ENCODE measurements around the gene RPS21. TPM values are rescaled to one million over a fixed set of nuclear protein-coding genes. Genes with fewer than 3 reads are reported as not detected.

The RPS21 gene
- total RNA-seq, 1 donor from 2014 or later = 830 TPM

DNA sequence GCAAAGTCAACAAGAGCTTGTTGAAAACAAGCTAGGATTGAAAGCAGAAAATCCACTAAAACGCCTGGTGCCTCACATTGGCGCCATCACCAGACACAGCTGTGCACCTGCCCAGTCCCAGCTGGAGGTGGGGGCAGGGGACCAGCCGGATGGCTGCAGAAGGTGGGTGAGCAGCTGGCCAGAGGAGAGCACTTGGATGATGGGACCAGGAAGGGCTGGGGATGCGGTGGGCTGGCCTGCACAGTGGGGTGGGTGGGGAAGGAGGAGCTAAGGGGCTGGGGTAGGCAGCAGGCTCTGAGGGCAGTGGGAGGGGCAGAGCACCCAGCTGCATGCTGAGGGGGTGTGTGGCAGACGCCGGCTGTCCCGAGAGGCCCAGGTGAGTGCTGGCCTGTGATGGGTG, 13.1 kb downstream of the RPS21 start:
- Mint-ChIP-seq H3K4me1 (ENCODE audit: low read depth) (no peaks in the 10 kb centered on the region), H3K27ac (ENCODE audit: unreplicated experiment) (no peak overlapping the region), H3K4me3 (ENCODE audit: unreplicated experiment) (no peak overlapping the region), H3K36me3 (ENCODE audit: low read depth) (no peaks in the 10 kb centered on the region), H3K27me3 (ENCODE audit: low read depth) (no peaks in the 10 kb centered on the region), H3K9me3 (ENCODE audit: low read depth) (no peaks in the 10 kb centered on the region)
- DNase-seq (ENCODE audit: low spot score) = no peak
- TF ChIP-seq, protein P1, sequence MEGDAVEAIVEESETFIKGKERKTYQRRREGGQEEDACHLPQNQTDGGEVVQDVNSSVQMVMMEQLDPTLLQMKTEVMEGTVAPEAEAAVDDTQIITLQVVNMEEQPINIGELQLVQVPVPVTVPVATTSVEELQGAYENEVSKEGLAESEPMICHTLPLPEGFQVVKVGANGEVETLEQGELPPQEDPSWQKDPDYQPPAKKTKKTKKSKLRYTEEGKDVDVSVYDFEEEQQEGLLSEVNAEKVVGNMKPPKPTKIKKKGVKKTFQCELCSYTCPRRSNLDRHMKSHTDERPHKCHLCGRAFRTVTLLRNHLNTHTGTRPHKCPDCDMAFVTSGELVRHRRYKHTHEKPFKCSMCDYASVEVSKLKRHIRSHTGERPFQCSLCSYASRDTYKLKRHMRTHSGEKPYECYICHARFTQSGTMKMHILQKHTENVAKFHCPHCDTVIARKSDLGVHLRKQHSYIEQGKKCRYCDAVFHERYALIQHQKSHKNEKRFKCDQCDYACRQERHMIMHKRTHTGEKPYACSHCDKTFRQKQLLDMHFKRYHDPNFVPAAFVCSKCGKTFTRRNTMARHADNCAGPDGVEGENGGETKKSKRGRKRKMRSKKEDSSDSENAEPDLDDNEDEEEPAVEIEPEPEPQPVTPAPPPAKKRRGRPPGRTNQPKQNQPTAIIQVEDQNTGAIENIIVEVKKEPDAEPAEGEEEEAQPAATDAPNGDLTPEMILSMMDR (IDR thresholded peaks at IDR 0.05) = no peak

GRCh38 chr20:62400541-62400940, 13.6 kb downstream of the RPS21 start:
- Mint-ChIP-seq H3K27ac (ENCODE audit: unreplicated experiment) (no peak overlapping the region), H3K9me3 (ENCODE audit: low read depth) (no peaks in the 10 kb centered on the region), H3K27me3 (ENCODE audit: low read depth) (no peaks in the 10 kb centered on the region), H3K4me3 (ENCODE audit: unreplicated experiment) (no peak overlapping the region), H3K4me1 (ENCODE audit: low read depth) (peaks cover 4% of the 10 kb centered on the region), H3K36me3 (ENCODE audit: low read depth) (no peaks in the 10 kb centered on the region)
- DNase-seq (ENCODE audit: low spot score) = no peak
- TF ChIP-seq, protein P1 (IDR thresholded peaks at IDR 0.05) = no peak

DNA sequence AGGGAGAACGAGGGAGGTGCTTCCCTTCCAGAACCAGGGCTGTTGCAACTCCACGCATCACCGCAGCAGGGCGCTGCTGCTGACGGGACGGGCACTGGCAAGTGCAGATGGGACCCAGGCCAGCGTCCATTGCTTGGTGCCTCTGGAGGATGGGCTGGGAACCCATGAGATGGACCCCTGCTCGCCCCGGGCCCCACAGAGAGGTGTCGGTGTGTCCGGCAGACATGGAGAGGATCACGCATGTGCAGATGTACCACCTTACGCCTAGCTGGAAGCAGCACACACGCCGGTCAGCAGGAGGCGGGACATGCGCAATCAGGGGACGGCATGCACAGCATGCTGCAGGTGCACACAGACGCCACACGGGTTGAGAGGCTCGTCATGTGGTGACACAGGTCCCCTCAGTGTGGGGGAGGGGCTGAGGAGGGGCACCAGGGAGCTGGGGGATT, 14.5 kb downstream of the RPS21 start:
- no peak overlapping the region for H3K4me3 Mint-ChIP-seq (ENCODE audit: unreplicated experiment)
- TF ChIP-seq, protein P1 (IDR thresholded peaks at IDR 0.05) = peak; percentile 33
- no peaks in the 10 kb centered on the region for H3K27me3 Mint-ChIP-seq (ENCODE audit: low read depth)
- H3K9me3 Mint-ChIP-seq (ENCODE audit: low read depth) = no peaks in the 10 kb centered on the region
- H3K4me1 Mint-ChIP-seq (ENCODE audit: low read depth) = peaks cover 11% of the 10 kb centered on the region
- no peaks in the 10 kb centered on the region for H3K36me3 Mint-ChIP-seq (ENCODE audit: low read depth)
- DNase-seq (ENCODE audit: low spot score) = no peak
- H3K27ac Mint-ChIP-seq (ENCODE audit: unreplicated experiment) = no peak overlapping the region

DNA sequence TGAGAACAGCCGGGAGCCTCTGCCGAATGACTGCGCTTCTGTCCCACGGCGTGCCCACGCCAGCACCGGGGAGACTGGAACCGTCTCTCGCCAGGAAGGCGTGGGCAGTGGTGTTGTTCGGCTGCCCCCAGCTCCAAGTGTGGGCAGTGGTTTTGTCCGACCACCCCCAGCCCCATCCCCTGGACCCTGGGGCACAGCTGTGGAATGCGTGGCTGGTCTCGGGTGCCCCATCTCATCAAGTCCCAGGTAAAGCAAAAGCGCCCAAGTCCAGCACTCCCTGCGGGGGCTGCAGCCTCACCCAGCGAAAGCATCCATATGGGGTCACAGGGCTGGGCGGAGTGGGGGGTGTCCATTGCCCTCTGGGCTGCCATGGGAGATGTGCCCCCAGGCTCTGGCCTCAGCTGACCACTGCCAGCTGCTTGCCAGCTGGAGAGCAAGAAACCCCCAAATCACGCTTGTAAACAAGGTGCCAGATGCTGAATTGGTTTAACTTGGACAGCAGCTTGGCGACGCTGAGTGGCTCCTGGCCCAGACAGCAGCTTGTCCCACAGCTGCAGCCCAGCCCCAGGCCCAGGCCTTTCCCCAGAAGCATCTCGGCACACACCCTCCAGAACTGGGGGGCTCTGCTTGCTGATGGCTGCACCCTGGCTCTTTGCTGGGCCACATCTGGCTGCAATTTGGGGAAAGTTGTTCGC, 15.7 kb downstream of the RPS21 start:
- TF ChIP-seq, protein P1 (IDR thresholded peaks at IDR 0.05) = no peak
- Mint-ChIP-seq H3K27me3 (ENCODE audit: low read depth) (no peaks in the 10 kb centered on the region), H3K36me3 (ENCODE audit: low read depth) (no peaks in the 10 kb centered on the region), H3K27ac (ENCODE audit: unreplicated experiment) (no peak overlapping the region), H3K4me3 (ENCODE audit: unreplicated experiment) (no peak overlapping the region), H3K4me1 (ENCODE audit: low read depth) (peaks cover 11% of the 10 kb centered on the region), H3K9me3 (ENCODE audit: low read depth) (no peaks in the 10 kb centered on the region)
- DNase-seq (ENCODE audit: low spot score) = no peak

- H3K27me3 Mint-ChIP-seq (ENCODE audit: low read depth) = no peaks in the 10 kb centered on the region
- TF ChIP-seq, protein P1 (IDR thresholded peaks at IDR 0.05) = no peak
- no peak overlapping the region for H3K4me3 Mint-ChIP-seq (ENCODE audit: unreplicated experiment)
- no peaks in the 10 kb centered on the region for H3K9me3 Mint-ChIP-seq (ENCODE audit: low read depth)
- H3K36me3 Mint-ChIP-seq (ENCODE audit: low read depth) = no peaks in the 10 kb centered on the region
- no peak overlapping the region for H3K27ac Mint-ChIP-seq (ENCODE audit: unreplicated experiment)
- peaks cover 11% of the 10 kb centered on the region for H3K4me1 Mint-ChIP-seq (ENCODE audit: low read depth)
- DNase-seq (ENCODE audit: low spot score) = no peak
Measured at GRCh38 chr20:62403331-62403730, 16.4 kb downstream of the RPS21 start.
